Keratinocyte (primary cell): ENCODE data around the gene PRSS21. TPM values are rescaled to one million over a fixed set of nuclear protein-coding genes. Genes with fewer than 3 reads are reported as not detected.

Source experiments
- DNase-seq: peaks from one replicate; pipeline ENCODE4 v3.0.0-alpha.2; 2011; ENCODE audit warnings: low read depth, missing footprints, low spot score
- FAIRE-seq: peaks from 2 replicates; lab custom pipeline; 2011; peaks lifted over from hg19 to GRCh38; lab: Jason Lieb, UNC
- H2AFZ ChIP-seq: 2 replicates; pipeline ENCODE4 v1.6.0; 2012; ENCODE audit warnings: low read length, control low read depth, inconsistent platforms; ENCODE audit not compliant: control insufficient read depth
- H3K27ac ChIP-seq: 2 replicates; pipeline ENCODE4 v1.5.1; 2011; ENCODE audit warnings: low read length; ENCODE audit not compliant: control insufficient read depth, insufficient read depth
- H3K27me3 ChIP-seq: 3 replicates; pipeline ENCODE4 v1.6.0; 2011; ENCODE audit warnings: low read length; ENCODE audit not compliant: control insufficient read depth, insufficient read depth; ENCODE audit errors: extremely low read depth
- H3K36me3 ChIP-seq, 2 experiments: 2 replicates in 1 of 2; 3 replicates in 1 of 2; pipeline ENCODE4 v1.5.1; 2011; ENCODE audit warnings: low read length in 2 of 2, mild to moderate bottlenecking in 1 of 2; ENCODE audit not compliant: control insufficient read depth in 2 of 2, insufficient read depth in 2 of 2; ENCODE audit errors: extremely low read depth in 1 of 2
- H3K4me1 ChIP-seq: 3 replicates; pipeline ENCODE4 v1.5.1; 2011; ENCODE audit warnings: low read length; ENCODE audit not compliant: control insufficient read depth, insufficient read depth; ENCODE audit errors: extremely low read depth
- H3K4me2 ChIP-seq: 3 replicates; pipeline ENCODE4 v1.6.0; 2011; ENCODE audit warnings: low read depth, low read length; ENCODE audit not compliant: control insufficient read depth, insufficient read depth; ENCODE audit errors: extremely low read depth
- H3K4me3 ChIP-seq, 3 experiments: fragments of 200-600 bp in 1 of 3; sonication (generic) in 1 of 3; 2 replicates in 2 of 3; 3 replicates in 1 of 3; pipeline ENCODE4 v1.5.1; 2011 to 2016; ENCODE audit warnings: low read length in 3 of 3, mild to moderate bottlenecking in 3 of 3, control low read depth in 2 of 3, inconsistent platforms in 1 of 3, low read depth in 1 of 3, mixed read lengths in 1 of 3, mixed run types in 1 of 3, moderate library complexity in 1 of 3; ENCODE audit not compliant: control insufficient read depth in 2 of 3, insufficient read depth in 2 of 3; ENCODE audit errors: extremely low read depth in 1 of 3
- H3K79me2 ChIP-seq: 2 replicates; pipeline ENCODE4 v1.6.0; 2012; ENCODE audit warnings: low read length; ENCODE audit not compliant: control insufficient read depth, insufficient read depth
- H3K9ac ChIP-seq: 3 replicates; pipeline ENCODE4 v1.6.0; 2011; ENCODE audit warnings: low read length; ENCODE audit not compliant: control insufficient read depth, insufficient read depth; ENCODE audit errors: extremely low read depth
- H3K9me1 ChIP-seq: 3 replicates; pipeline ENCODE4 v1.6.0; 2011; ENCODE audit warnings: low read length; ENCODE audit not compliant: control insufficient read depth, insufficient read depth; ENCODE audit errors: extremely low read depth
- H3K9me3 ChIP-seq: 2 replicates; pipeline ENCODE4 v1.5.1; 2012; ENCODE audit warnings: low read depth, low read length; ENCODE audit not compliant: control insufficient read depth
- H4K20me1 ChIP-seq: 3 replicates; pipeline ENCODE4 v1.6.0; 2011; ENCODE audit warnings: low read length; ENCODE audit not compliant: control insufficient read depth, insufficient read depth; ENCODE audit errors: extremely low read depth
- EZH2 ChIP-seq: IDR thresholded peaks from one replicate; pipeline ENCODE4 v1.6.1; 2012; ENCODE audit warnings: inconsistent platforms, mild to moderate bottlenecking, low read length, moderate library complexity
- dilution Hi-C: fragments of 300-500 bp; cut with MboI; formaldehyde crosslinking; loops from one replicate; pipeline ENCODE4 v1.7.0; 2020; ENCODE audit warnings: low sequenced_read_pairs; ENCODE audit not compliant: extremely low pct_ligation_motif_present
- polyA plus RNA-seq, 5 experiments: library from polyadenylated mRNA; depleted of rRNA in 3 of 5; stranded (reverse) in 3 of 5; stranded (forward) in 1 of 5; unstranded in 1 of 5; fragments of >200 nt; gene quantifications; 1 replicate in 1 of 5; 2 replicates in 3 of 5; 3 replicates in 1 of 5; pipeline versions ENCODE4 v1.2.1 to v1.2.3, GENCODE V29; 2011 to 2012; ENCODE audit warnings: missing spikeins in 2 of 5, low read depth in 1 of 5, low replicate concordance in 1 of 5
- TF ChIP-seq, protein P1 (sequence below), 3 experiments: IDR thresholded peaks in 1 of 3; conservative IDR thresholded peaks in 1 of 3; optimal IDR thresholded peaks in 1 of 3; 2 replicates in 2 of 3; 3 replicates in 1 of 3; pipeline versions ENCODE3 to v1.5.1; 2011; ENCODE audit warnings: low read length in 3 of 3, mild to moderate bottlenecking in 3 of 3, moderate library complexity in 2 of 3, control low read depth in 1 of 3, inconsistent platforms in 1 of 3; ENCODE audit not compliant: insufficient read depth in 2 of 3; ENCODE audit errors: extremely low read depth in 1 of 3

PRSS21 gene
- polyA plus RNA-seq, 1 donor (not counting 4 experiments of a cell fraction or from before 2014, with no cell fraction given): 0.52 TPM

DNA sequence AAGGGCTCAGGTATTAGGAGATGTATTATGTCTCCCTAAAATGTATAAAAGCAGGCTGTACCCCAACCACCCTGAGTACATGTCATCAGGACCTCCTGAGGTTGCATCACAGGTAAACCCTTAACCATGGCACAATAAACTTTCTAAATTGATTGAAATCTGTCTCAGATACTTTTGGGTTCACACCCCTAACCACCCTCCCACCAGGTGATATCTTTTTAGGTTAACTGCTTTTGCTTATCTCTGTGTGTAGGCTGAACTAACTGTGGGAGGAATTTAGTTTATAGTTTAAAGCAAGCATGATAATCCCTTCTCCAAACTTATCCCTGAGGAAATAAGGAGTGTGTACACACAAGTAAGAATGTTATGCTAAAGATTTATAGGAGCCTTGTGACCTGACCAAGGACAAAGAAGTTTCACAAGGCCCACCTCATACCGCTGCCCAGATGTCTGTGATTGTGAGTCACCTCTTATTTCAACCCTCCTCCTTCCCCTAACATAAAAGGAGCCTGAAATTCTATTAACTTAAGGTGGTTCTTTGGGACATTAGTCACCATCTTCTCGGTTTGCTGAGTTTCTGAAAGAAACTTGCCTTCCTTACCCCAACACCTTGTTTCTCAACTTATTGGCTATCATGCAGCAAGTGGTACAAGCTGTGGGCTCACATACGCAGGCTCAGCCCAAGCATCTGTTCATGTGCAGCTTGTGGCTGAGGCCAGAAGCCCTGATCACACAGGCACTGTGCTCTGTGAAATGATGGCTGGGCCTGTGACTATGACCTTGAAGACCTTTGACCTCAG, 29.7 kb downstream of the PRSS21 start:
- H2AFZ ChIP-seq: no peak overlapping the region
- no peaks in the 10 kb centered on the region for H3K79me2 ChIP-seq
- H3K27ac ChIP-seq: peak overlapping the region; percentile 30
- no peaks in the 10 kb centered on the region for H4K20me1 ChIP-seq
- dilution Hi-C loops: no loop called here
- no peaks in the 10 kb centered on the region for H3K36me3 ChIP-seq
- peak overlapping the region; percentile 22 for H3K4me2 ChIP-seq
- H3K9me1 ChIP-seq: no peaks in the 10 kb centered on the region
- no peaks in the 10 kb centered on the region for H3K27me3 ChIP-seq
- FAIRE-seq (peak; percentile 89), DNase-seq (no peak)
- peaks cover 10% of the 10 kb centered on the region for H3K4me1 ChIP-seq
- TF ChIP-seq, protein P1, sequence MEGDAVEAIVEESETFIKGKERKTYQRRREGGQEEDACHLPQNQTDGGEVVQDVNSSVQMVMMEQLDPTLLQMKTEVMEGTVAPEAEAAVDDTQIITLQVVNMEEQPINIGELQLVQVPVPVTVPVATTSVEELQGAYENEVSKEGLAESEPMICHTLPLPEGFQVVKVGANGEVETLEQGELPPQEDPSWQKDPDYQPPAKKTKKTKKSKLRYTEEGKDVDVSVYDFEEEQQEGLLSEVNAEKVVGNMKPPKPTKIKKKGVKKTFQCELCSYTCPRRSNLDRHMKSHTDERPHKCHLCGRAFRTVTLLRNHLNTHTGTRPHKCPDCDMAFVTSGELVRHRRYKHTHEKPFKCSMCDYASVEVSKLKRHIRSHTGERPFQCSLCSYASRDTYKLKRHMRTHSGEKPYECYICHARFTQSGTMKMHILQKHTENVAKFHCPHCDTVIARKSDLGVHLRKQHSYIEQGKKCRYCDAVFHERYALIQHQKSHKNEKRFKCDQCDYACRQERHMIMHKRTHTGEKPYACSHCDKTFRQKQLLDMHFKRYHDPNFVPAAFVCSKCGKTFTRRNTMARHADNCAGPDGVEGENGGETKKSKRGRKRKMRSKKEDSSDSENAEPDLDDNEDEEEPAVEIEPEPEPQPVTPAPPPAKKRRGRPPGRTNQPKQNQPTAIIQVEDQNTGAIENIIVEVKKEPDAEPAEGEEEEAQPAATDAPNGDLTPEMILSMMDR (optimal IDR thresholded peaks at IDR 0.05 in 1 of 3, IDR thresholded peaks at IDR 0.05 in 1 of 3, conservative IDR thresholded peaks at IDR 0.05 in 1 of 3; ENCODE audit: extremely low read depth in 1 of 3, insufficient read depth in 2 of 3, low read length in 3 of 3): no peak
- TF ChIP-seq EZH2: no peak
- H3K4me3 ChIP-seq: no peak overlapping the region
- no peaks in the 10 kb centered on the region for H3K9me3 ChIP-seq
- no peak overlapping the region for H3K9ac ChIP-seq

DNA sequence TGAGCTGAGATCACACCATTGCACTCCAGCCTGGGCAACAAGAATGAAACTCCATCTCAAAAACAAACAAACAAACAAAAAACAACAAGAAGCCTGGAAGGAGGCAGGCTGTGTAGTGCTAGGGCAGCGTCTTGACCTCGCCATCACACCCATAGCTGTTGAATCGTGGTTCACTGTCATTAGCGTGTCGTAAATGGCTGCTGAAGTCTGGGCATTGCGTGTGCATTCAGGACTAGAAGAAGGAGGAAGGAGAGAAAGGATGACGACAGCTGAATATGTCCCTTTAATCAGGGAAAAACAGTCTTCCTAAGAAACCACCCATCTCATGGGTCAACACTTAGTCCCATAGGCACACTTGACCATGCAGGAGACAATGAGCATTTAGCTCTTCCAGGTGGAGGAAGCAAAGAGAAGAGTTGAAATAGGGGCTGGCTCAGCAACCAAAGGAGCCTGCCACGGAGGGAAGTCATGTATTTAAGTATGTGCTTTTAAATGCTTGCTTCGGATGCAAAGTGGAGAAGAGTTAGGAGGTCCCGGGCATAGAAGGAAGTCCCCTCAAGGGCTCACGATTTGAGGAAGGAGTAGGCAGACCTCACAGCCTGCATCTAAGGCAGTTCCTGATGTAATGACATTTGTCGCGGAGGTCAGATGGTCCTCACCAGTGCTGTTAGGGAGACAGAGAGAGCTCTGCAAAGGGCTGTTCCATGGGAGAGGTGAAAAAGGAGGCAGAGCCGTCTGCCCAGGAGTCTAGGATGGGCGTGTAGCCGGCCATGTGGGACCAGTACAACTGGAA, 32.1 kb downstream of the PRSS21 start:
- DNase-seq (no peak), FAIRE-seq (no peak)
- Histone ChIP-seq H3K79me2 (no peaks in the 10 kb centered on the region), H3K4me2 (no peak overlapping the region), H3K9ac (no peak overlapping the region), H4K20me1 (no peaks in the 10 kb centered on the region), H3K4me3 (no peak overlapping the region), H2AFZ (no peak overlapping the region), H3K27ac (no peak overlapping the region), H3K4me1 (peaks cover 10% of the 10 kb centered on the region), H3K27me3 (no peaks in the 10 kb centered on the region), H3K9me1 (no peaks in the 10 kb centered on the region), H3K36me3 (peaks cover 0 to 3% of the 10 kb centered on the region in 2 experiments), H3K9me3 (no peaks in the 10 kb centered on the region)
- dilution Hi-C loops: no loop called here
- TF ChIP-seq EZH2: no peak
- TF ChIP-seq, protein P1 (optimal IDR thresholded peaks at IDR 0.05 in 1 of 3, IDR thresholded peaks at IDR 0.05 in 1 of 3, conservative IDR thresholded peaks at IDR 0.05 in 1 of 3; ENCODE audit: extremely low read depth in 1 of 3, insufficient read depth in 2 of 3, low read length in 3 of 3): no peak
